Testis (tissue), 2 donors: ENCODE data around the gene POU2AF1.

Source experiments
- POLR2A ChIP-seq: fragments of 450-650 bp; IDR thresholded peaks from one replicate; pipeline ENCODE4 v1.6.1; 2017; ENCODE audit warnings: antibody characterized with exemption, mild to moderate bottlenecking, moderate library complexity
- TF ChIP-seq, protein P1 (sequence below), 3 experiments: fragments of 450-650 bp in 2 of 3; fragments of 200-600 bp in 1 of 3; sonication (generic) in 1 of 3; IDR thresholded peaks; one replicate each; pipeline ENCODE4 v1.5.1; 2016 to 2019; ENCODE audit warnings: antibody characterized with exemption in 3 of 3, mild to moderate bottlenecking in 2 of 3, moderate library complexity in 1 of 3

DNA sequence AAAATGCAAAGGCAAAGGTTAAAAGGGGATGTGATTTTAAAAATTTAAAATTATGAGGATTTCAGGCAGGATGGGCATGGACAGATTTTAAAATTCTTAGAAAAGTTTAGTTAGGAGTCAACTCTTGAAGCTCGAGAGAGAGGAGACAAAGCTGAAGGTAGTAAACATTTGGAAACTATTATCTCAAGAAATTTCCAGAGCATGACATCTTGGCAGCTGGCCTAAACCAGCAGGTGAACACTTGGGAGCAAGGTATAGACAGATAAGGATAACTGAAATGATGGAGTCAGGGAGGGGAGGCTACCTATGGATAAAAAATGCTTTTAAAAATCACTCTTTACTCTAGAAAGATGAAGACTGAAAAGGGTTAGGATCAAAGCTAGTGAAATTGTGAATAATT, 67.0 kb downstream of the POU2AF1 start:
- TF ChIP-seq, protein P1, sequence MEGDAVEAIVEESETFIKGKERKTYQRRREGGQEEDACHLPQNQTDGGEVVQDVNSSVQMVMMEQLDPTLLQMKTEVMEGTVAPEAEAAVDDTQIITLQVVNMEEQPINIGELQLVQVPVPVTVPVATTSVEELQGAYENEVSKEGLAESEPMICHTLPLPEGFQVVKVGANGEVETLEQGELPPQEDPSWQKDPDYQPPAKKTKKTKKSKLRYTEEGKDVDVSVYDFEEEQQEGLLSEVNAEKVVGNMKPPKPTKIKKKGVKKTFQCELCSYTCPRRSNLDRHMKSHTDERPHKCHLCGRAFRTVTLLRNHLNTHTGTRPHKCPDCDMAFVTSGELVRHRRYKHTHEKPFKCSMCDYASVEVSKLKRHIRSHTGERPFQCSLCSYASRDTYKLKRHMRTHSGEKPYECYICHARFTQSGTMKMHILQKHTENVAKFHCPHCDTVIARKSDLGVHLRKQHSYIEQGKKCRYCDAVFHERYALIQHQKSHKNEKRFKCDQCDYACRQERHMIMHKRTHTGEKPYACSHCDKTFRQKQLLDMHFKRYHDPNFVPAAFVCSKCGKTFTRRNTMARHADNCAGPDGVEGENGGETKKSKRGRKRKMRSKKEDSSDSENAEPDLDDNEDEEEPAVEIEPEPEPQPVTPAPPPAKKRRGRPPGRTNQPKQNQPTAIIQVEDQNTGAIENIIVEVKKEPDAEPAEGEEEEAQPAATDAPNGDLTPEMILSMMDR (IDR thresholded peaks at IDR 0.05) = no peak
- no peak for TF ChIP-seq POLR2A
